ENCODE results near the gene PRDX2. TPM values are rescaled to one million over a fixed set of nuclear protein-coding genes. Genes with fewer than 3 reads are reported as not detected.

The PRDX2 gene
- total RNA-seq, 1 donor from 2014 or later, result 190 TPM

DNA sequence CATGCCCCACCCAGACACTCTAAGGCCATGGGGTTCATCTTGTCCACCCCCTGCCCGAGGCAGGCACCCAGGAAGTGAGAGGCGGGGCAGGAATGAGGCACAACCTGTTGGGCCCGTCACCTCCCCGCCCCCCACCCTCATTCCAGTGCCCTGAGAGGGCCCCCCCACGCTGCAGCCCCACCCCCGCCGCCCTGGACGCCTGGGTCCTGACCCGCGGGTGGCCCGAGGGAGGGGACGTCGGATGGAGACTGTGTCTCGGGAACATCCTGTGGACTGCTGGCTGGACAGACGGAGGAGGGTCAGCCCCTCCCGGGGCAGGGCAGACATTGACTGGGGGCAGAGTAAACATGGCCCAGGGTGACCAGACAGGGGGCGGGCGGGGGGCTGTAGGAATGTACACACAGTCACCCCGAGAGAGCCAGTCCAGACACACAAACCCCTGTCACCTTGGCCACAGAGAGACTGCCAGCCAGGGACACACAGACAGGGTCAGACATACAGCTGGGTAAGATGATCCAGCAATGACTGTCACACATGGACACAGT lies 17.7 kb downstream of the PRDX2 start:
- Mint-ChIP-seq H3K4me3 (ENCODE audit: unreplicated experiment) (peak overlapping the region; percentile 45), H3K9me3 (ENCODE audit: low read depth) (no peaks in the 10 kb centered on the region), H3K36me3 (ENCODE audit: low read depth) (no peaks in the 10 kb centered on the region), H3K27me3 (ENCODE audit: low read depth) (no peaks in the 10 kb centered on the region), H3K4me1 (ENCODE audit: low read depth) (peaks cover 42% of the 10 kb centered on the region), H3K27ac (ENCODE audit: unreplicated experiment) (no peak overlapping the region)
- TF ChIP-seq CTCF (IDR thresholded peaks at IDR 0.05), result no peak
- DNase-seq (ENCODE audit: low spot score), result no peak

- peak overlapping the region; percentile 46 for H3K4me3 Mint-ChIP-seq (ENCODE audit: unreplicated experiment)
- H3K4me1 Mint-ChIP-seq (ENCODE audit: low read depth), result peaks cover 42% of the 10 kb centered on the region
- H3K27ac Mint-ChIP-seq (ENCODE audit: unreplicated experiment), result no peak overlapping the region
- no peaks in the 10 kb centered on the region for H3K9me3 Mint-ChIP-seq (ENCODE audit: low read depth)
- TF ChIP-seq CTCF (IDR thresholded peaks at IDR 0.05), result no peak
- H3K27me3 Mint-ChIP-seq (ENCODE audit: low read depth), result no peaks in the 10 kb centered on the region
- DNase-seq (ENCODE audit: low spot score), result no peak
- H3K36me3 Mint-ChIP-seq (ENCODE audit: low read depth), result no peaks in the 10 kb centered on the region
These were observed 18.2 kb downstream of the PRDX2 start for GRCh38 chr19:12783291-12783848.

DNA sequence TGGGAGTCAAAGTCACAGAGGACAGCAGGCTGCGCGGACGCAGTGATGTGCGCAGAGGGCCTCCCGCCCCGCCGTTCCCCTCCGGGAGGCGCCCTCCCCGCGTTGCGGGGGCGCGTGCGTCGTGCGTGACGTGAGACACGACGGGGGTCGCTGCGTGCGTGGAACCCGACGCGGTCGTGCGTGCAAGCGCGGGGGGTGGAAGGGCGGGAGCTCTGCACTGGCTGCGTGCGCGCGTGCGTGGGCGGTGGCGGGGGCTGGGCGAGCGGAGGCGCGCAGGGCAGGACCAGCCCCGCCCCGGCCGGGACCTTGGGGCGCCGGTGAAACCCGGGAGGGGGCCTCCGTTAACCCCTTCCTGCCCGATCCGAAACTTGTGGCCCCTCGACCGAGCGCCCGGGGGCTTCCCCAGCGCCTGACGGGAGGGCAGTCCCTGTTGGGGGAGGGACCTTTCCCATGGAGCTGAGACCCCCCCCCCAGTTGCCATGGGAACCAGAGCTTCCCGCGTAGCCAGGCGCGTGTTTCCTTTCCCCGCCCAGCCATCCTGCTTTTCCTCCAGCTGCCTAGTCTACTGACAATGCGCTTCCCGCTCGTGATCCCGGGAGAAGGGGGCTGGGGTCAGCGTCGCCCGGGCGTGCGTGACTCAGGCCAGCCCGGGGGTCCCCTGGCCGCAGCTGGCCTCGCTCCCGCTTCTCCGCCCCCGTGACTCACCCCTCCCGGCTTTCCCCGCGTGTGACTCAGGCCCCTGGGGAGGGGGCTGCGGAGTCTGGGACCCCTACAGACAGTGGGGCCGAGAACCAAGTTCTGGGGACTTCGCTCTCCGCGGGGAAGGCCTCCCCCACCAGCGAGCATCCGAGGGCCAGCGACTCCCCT lies 18.9 kb downstream of the PRDX2 start:
- Mint-ChIP-seq H3K27ac (ENCODE audit: unreplicated experiment) (peak overlapping the region; percentile 96), H3K4me1 (ENCODE audit: low read depth) (peaks cover 41% of the 10 kb centered on the region), H3K36me3 (ENCODE audit: low read depth) (no peaks in the 10 kb centered on the region), H3K4me3 (ENCODE audit: unreplicated experiment) (peak overlapping the region; percentile 67), H3K27me3 (ENCODE audit: low read depth) (no peaks in the 10 kb centered on the region), H3K9me3 (ENCODE audit: low read depth) (no peaks in the 10 kb centered on the region)
- peak; percentile 43 for TF ChIP-seq CTCF (IDR thresholded peaks at IDR 0.05)
- DNase-seq (ENCODE audit: low spot score), result no peak

DNA sequence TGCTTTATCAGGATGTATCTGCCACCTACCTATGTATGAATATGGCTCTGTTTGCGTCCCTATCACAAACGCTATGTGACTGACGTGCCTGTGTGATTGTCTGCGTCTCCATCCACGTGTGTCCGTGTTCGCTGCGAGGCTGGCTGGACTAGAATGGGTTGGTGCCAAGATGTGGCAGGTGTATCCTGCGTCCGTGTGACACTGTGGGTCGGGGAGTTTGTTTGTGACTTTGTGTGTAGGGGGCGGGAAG lies 19.5 kb downstream of the PRDX2 start:
- peak overlapping the region; percentile 67 for H3K4me3 Mint-ChIP-seq (ENCODE audit: unreplicated experiment)
- H3K27ac Mint-ChIP-seq (ENCODE audit: unreplicated experiment), result peak overlapping the region; percentile 96
- no peak for DNase-seq (ENCODE audit: low spot score)
- H3K4me1 Mint-ChIP-seq (ENCODE audit: low read depth), result peaks cover 41% of the 10 kb centered on the region
- no peaks in the 10 kb centered on the region for H3K9me3 Mint-ChIP-seq (ENCODE audit: low read depth)
- H3K36me3 Mint-ChIP-seq (ENCODE audit: low read depth), result no peaks in the 10 kb centered on the region
- no peak for TF ChIP-seq CTCF (IDR thresholded peaks at IDR 0.05)
- H3K27me3 Mint-ChIP-seq (ENCODE audit: low read depth), result no peaks in the 10 kb centered on the region

DNA sequence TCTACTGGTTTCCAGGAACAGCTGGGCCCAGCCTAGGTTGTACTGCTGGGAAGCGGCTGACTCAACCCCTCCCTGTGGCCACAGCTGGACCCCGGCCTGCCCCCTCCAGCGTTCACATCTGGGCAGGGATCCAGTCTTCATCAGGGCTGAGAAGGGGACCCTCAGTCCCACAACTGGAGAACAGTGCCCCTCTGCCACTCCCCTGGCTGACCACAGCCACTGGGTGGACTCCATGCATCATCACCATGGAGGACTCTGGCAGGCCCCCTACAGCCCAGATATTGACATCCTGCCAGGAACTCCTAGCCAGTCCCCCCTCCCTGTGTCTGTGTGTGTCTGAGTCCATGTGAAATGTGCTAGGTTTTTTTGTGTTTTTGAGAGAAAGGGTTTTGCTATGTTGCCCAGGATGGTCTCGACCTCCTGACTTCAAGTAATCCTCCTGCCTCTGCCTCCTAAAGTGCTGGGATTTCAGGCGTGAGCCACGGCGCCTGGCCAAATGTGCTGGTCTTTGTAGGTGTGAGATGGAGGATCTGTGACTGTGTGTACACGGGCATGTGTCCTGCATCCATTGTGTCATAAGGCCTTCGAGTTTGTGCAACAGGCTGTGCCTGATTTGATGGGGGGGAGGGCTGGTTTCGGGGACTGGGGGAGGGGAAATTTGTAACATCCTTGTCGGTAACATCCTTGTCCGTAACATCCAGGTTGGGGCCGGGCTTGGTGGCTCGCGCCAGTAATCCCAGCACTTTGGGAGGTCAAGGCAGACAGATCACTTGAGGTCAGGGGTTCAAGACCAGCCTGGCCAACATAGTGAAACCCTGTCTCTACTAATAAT lies 22.2 kb downstream of the PRDX2 start:
- Mint-ChIP-seq H3K9me3 (ENCODE audit: low read depth) (no peaks in the 10 kb centered on the region), H3K36me3 (ENCODE audit: low read depth) (no peaks in the 10 kb centered on the region), H3K4me1 (ENCODE audit: low read depth) (peaks cover 37% of the 10 kb centered on the region), H3K4me3 (ENCODE audit: unreplicated experiment) (peak overlapping the region; percentile 87), H3K27ac (ENCODE audit: unreplicated experiment) (peak overlapping the region; percentile 98), H3K27me3 (ENCODE audit: low read depth) (no peaks in the 10 kb centered on the region)
- no peak for DNase-seq (ENCODE audit: low spot score)
- peak; percentile 38 for TF ChIP-seq CTCF (IDR thresholded peaks at IDR 0.05)
